ENCODE measurements around the gene DCST1. TPM values are rescaled to one million over a fixed set of nuclear protein-coding genes. Genes with fewer than 3 reads are reported as not detected.

The DCST1 gene
- total RNA-seq, 1 donor from 2014 or later = not detected

- no peak overlapping the region for H3K27ac Mint-ChIP-seq (ENCODE audit: unreplicated experiment)
- peak overlapping the region; percentile 11 for H3K4me3 Mint-ChIP-seq (ENCODE audit: unreplicated experiment)
Measured at GRCh38 chr1:155016231-155016831, 17.3 kb upstream of the DCST1 start.

GRCh38 chr1:155017041-155017945 lies 16.3 kb upstream of the DCST1 start:
- H3K27me3 Mint-ChIP-seq (ENCODE audit: unreplicated experiment) = peaks cover 17% of the 10 kb centered on the region
- peak; percentile 92 for TF ChIP-seq CTCF (IDR thresholded peaks at IDR 0.05; ENCODE audit: unreplicated experiment)

More at GRCh38 chr1:155016231-155016831, 17.3 kb upstream of the DCST1 start:
- H3K9me3 Mint-ChIP-seq (ENCODE audit: unreplicated experiment) = no peaks in the 10 kb centered on the region
- no peak for DNase-seq (ENCODE audit: low spot score)
- peaks cover 16% of the 10 kb centered on the region for H3K27me3 Mint-ChIP-seq (ENCODE audit: unreplicated experiment)
- no peak for TF ChIP-seq CTCF (IDR thresholded peaks at IDR 0.05; ENCODE audit: unreplicated experiment)
- peaks cover 17% of the 10 kb centered on the region for H3K4me1 Mint-ChIP-seq (ENCODE audit: unreplicated experiment)
- peaks cover 9% of the 10 kb centered on the region for H3K36me3 Mint-ChIP-seq (ENCODE audit: low read depth, unreplicated experiment)

DNA sequence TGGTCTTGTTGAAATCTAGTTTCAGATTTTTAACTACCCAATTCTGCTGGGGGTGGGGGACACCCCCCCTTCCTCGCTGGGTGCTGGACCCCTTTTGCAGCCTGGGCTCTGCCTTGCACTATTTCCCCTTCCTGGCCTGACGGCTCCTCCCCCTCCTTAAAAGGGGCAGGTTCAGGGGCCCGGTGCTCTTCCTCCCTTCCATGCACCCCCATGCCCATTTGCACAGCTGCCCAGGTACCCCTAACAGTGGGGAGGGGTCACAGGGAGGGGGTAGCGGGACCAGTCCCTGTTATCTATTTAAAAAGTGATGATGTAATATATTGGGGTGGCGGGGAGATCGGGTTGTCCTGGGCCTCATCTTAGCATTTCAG lies 15.7 kb upstream of the DCST1 start:
- Mint-ChIP-seq H3K27me3 (ENCODE audit: unreplicated experiment) (peaks cover 17% of the 10 kb centered on the region), H3K4me3 (ENCODE audit: unreplicated experiment) (no peak overlapping the region), H3K9me3 (ENCODE audit: unreplicated experiment) (no peaks in the 10 kb centered on the region), H3K36me3 (ENCODE audit: low read depth, unreplicated experiment) (peaks cover 9% of the 10 kb centered on the region), H3K27ac (ENCODE audit: unreplicated experiment) (no peak overlapping the region), H3K4me1 (ENCODE audit: unreplicated experiment) (peaks cover 17% of the 10 kb centered on the region)
- TF ChIP-seq CTCF (IDR thresholded peaks at IDR 0.05; ENCODE audit: unreplicated experiment) = no peak
- DNase-seq (ENCODE audit: low spot score) = no peak

More at GRCh38 chr1:155017041-155017945, 16.3 kb upstream of the DCST1 start:
- H3K9me3 Mint-ChIP-seq (ENCODE audit: unreplicated experiment) = no peaks in the 10 kb centered on the region
- H3K4me1 Mint-ChIP-seq (ENCODE audit: unreplicated experiment) = peaks cover 19% of the 10 kb centered on the region
- H3K27ac Mint-ChIP-seq (ENCODE audit: unreplicated experiment) = peak overlapping the region; percentile 30
- DNase-seq (ENCODE audit: low spot score) = peak; percentile 88
- no peak overlapping the region for H3K4me3 Mint-ChIP-seq (ENCODE audit: unreplicated experiment)
- peaks cover 9% of the 10 kb centered on the region for H3K36me3 Mint-ChIP-seq (ENCODE audit: low read depth, unreplicated experiment)

DNA sequence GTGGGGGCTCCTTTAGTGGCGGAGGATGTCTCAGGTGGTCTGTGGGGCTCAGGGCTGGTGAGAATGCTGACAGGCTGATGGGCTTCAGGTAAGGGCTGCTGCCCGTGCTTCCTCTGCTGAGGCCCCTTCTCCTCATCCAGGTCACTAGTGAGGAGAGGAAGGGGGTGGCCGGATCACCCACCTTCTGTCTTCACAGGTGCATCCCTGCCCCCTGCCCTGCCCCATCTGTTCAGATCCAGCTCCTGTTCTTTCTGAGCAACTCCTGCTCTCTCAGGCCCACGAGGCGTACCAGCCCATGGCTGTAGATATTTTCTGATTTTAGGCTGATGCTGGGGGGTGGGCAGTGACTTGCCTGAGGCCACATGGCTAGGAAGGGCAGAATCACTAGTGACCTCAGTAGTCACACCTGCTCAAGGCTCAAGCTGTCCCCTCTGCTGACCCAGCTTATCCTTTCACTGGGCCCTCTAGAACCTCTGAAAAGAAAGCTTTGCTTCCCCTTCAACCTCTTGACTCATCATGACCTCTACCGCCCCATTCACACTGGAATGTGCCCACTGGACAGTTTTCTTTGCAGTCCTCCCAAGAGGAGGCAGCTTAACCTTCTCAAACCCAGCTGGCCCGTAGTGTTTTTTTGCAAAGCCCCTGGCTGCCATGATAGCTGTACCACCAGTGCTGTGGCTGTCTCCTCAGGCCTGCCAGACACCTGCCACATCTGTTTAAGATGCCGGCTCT lies 14.8 kb upstream of the DCST1 start:
- Mint-ChIP-seq H3K27ac (ENCODE audit: unreplicated experiment) (no peak overlapping the region), H3K4me1 (ENCODE audit: unreplicated experiment) (peaks cover 21% of the 10 kb centered on the region), H3K27me3 (ENCODE audit: unreplicated experiment) (peaks cover 15% of the 10 kb centered on the region), H3K4me3 (ENCODE audit: unreplicated experiment) (no peak overlapping the region), H3K9me3 (ENCODE audit: unreplicated experiment) (no peaks in the 10 kb centered on the region), H3K36me3 (ENCODE audit: low read depth, unreplicated experiment) (peaks cover 9% of the 10 kb centered on the region)
- no peak for DNase-seq (ENCODE audit: low spot score)
- TF ChIP-seq CTCF (IDR thresholded peaks at IDR 0.05; ENCODE audit: unreplicated experiment) = no peak
